ENCODE measurements around the gene ZC3H7B. TPM values are rescaled to one million over a fixed set of nuclear protein-coding genes. Genes with fewer than 3 reads are reported as not detected.

Gene ZC3H7B
- total and polyA plus RNA-seq, 12 donors, result 21.4 to 51.5 (median 36.0) TPM

DNA sequence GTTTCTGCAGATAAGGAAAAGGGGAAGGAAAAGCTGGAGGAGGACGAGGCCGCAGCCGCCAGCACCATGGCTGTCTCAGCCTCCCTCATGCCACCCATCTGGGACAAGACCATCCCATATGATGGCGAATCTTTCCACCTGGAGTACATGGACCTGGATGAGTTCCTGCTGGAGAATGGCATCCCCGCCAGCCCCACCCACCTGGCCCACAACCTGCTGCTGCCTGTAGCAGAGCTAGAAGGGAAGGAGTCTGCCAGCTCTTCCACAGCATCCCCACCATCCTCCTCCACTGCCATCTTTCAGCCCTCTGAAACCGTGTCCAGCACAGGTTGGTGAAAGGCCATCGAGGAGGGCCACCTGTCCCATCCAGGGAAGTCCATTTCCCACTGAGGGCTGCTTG is 86.0 kb downstream of the ZC3H7B start:
- Histone ChIP-seq H3K36me3 (peaks cover 0 to 66% (median 41%) of the 10 kb centered on the region in 9 donors), H3K9me3 (no peaks in the 10 kb centered on the region), H3K27me3 (no peaks in the 10 kb centered on the region), H3K4me1 (peaks cover 0 to 28% (median 21%) of the 10 kb centered on the region in 9 donors), H3K4me3 (no peak overlapping the region), H3K27ac (no peak overlapping the region)
- DNase-seq, result no peak
- intact Hi-C loops (cut with DNase I), result no loop called here
- WGBS, 2 donors, result 89% methylated on average over 7 of the region's 7 CpGs
- ATAC-seq, result no peak
- TF ChIP-seq, protein P1, sequence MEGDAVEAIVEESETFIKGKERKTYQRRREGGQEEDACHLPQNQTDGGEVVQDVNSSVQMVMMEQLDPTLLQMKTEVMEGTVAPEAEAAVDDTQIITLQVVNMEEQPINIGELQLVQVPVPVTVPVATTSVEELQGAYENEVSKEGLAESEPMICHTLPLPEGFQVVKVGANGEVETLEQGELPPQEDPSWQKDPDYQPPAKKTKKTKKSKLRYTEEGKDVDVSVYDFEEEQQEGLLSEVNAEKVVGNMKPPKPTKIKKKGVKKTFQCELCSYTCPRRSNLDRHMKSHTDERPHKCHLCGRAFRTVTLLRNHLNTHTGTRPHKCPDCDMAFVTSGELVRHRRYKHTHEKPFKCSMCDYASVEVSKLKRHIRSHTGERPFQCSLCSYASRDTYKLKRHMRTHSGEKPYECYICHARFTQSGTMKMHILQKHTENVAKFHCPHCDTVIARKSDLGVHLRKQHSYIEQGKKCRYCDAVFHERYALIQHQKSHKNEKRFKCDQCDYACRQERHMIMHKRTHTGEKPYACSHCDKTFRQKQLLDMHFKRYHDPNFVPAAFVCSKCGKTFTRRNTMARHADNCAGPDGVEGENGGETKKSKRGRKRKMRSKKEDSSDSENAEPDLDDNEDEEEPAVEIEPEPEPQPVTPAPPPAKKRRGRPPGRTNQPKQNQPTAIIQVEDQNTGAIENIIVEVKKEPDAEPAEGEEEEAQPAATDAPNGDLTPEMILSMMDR (IDR thresholded peaks at IDR 0.05), result no peak

DNA sequence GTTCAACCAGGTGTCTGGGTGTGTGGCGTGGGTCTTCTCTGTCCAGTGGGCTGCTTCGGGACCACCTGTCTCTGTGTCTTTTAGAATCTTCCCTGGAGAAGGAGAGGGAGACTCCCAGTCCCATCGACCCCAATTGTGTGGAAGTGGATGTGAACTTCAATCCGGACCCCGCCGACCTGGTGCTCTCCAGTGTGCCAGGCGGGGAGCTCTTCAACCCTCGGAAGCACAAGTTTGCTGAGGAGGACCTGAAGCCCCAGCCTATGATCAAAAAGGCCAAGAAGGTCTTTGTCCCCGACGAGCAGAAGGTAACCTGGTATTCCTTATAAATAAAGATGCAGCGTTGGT is 92.7 kb downstream of the ZC3H7B start:
- no peaks in the 10 kb centered on the region for H3K9me3 ChIP-seq
- TF ChIP-seq, protein P1 (IDR thresholded peaks at IDR 0.05), result no peak
- intact Hi-C loops (cut with DNase I), result loop anchor here in 1 of 10 donors (10.0 kb wide), 1 partner anchor 201 kb away; no protein-coding TSS in a partner anchor
- peaks cover 0 to 28% (median 15%) of the 10 kb centered on the region in 9 donors for H3K4me1 ChIP-seq
- H3K4me3 ChIP-seq, result no peak overlapping the region
- H3K27ac ChIP-seq, result peak overlapping the region; percentile 35 to 71 (median 65)
- 91 to 94% methylated on average over 11 of the region's 11 CpGs for WGBS, 2 donors
- ATAC-seq (peak in 1 of 8 donors; percentile 2), DNase-seq (no peak)
- H3K36me3 ChIP-seq, result peaks cover 0 to 100% (median 63%) of the 10 kb centered on the region in 9 donors
- H3K27me3 ChIP-seq, result no peaks in the 10 kb centered on the region

DNA sequence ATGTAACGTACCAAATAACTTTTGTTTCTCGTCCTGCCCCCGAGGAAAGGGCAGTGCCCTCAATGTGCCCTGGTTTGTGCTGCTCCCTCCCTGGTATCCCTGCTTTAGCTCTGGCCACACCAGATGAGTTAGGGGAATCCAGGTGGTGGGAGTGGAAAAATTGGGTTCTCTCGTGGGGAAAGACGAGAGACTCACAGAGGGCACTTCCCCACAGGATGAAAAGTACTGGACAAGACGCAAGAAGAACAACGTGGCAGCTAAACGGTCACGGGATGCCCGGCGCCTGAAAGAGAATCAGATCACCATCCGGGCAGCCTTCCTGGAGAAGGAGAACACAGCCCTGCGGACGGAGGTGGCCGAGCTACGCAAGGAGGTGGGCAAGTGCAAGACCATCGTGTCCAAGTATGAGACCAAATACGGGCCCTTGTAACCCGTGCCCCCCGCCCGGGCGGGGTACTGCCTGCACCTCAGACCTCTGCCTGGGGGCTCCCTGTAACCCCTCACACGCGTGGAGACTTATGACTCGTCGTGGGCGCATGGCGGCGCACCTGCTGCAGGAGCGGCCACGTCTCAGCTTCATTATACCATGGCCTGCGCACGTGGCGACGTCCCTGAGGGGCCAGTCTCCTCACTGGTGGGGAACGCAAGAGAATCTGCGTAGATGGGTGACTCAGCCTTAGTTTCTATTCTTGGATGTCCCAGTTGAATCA is 94.4 kb downstream of the ZC3H7B start:
- no peaks in the 10 kb centered on the region for H3K27me3 ChIP-seq
- no peak overlapping the region for H3K4me3 ChIP-seq
- intact Hi-C loops (cut with DNase I), result loop anchor here in 1 of 10 donors (10.0 kb wide), 1 partner anchor 199 kb away; no protein-coding TSS in a partner anchor
- ATAC-seq (no peak), DNase-seq (no peak)
- H3K36me3 ChIP-seq, result peaks cover 0 to 91% (median 52%) of the 10 kb centered on the region in 9 donors
- peak overlapping the region in 3 of 10 donors; percentile 67 to 71 (median 69) for H3K27ac ChIP-seq
- H3K9me3 ChIP-seq, result no peaks in the 10 kb centered on the region
- peaks cover 0 to 28% (median 15%) of the 10 kb centered on the region in 9 donors for H3K4me1 ChIP-seq
- TF ChIP-seq, protein P1 (IDR thresholded peaks at IDR 0.05), result no peak
- 94% methylated on average over 37 of the region's 37 CpGs for WGBS, 2 donors

DNA sequence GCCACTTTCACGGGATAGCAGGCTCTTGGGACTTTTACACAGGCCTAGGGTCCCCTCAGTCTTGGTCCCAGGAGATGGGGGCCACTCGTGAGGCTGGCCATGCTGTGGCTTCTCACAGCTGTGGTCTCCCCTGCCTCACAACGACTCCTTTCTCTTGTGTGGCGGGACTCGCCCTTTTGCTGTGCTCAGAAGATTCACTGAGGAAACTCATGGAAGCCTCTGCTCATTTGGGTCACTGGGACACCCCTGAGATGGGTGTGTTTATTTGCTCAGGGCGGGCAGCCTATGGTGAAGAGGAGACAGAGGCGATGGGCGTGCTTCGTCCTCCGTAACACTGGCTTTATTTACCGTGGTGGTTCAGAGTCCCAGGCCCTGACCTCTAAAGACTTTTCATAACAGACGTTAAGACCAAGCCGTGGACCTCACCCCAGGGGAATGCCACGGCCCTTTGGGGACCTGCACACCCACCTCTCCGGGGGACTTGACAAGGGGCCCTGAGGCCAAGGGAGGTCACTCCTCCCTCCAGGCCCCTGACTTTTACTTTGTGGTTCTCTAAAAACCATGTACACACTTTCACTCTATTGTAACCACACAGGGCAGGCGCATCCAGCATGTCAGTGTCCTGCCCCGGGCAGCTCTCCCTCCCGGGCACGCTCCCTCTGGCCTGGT is 96.0 kb downstream of the ZC3H7B start:
- peaks cover 0 to 35% (median 19%) of the 10 kb centered on the region in 9 donors for H3K4me1 ChIP-seq
- no peak overlapping the region for H3K27ac ChIP-seq
- H3K36me3 ChIP-seq, result peaks cover 0 to 75% (median 44%) of the 10 kb centered on the region in 9 donors
- DNase-seq (no peak), ATAC-seq (no peak)
- no peaks in the 10 kb centered on the region for H3K9me3 ChIP-seq
- no peak overlapping the region for H3K4me3 ChIP-seq
- no peaks in the 10 kb centered on the region for H3K27me3 ChIP-seq
- intact Hi-C loops (cut with DNase I), result loop anchor here in 1 of 10 donors (10.0 kb wide), 1 partner anchor 198 kb away; no protein-coding TSS in a partner anchor
- 88 to 91% methylated on average over 19 of the region's 19 CpGs for WGBS, 2 donors
- TF ChIP-seq, protein P1 (IDR thresholded peaks at IDR 0.05), result no peak
